HPDE6-E6E7 (cell line): ENCODE results near the gene ABLIM1.
A peak's percentile ranks its signal among the peaks of the same experiment; 100 is the strongest.
"Not testable (repeated sequence)": the region's sequence is repeated elsewhere in the genome, so short reads cannot be mapped to it uniquely, and the experiment has no call there.

Experiments
- DNase-seq: peaks from one replicate; pipeline ENCODE4 v3.0.0; 2011; ENCODE audit warnings: missing footprints; ENCODE audit errors: extremely low spot score

The ABLIM1 gene

DNA sequence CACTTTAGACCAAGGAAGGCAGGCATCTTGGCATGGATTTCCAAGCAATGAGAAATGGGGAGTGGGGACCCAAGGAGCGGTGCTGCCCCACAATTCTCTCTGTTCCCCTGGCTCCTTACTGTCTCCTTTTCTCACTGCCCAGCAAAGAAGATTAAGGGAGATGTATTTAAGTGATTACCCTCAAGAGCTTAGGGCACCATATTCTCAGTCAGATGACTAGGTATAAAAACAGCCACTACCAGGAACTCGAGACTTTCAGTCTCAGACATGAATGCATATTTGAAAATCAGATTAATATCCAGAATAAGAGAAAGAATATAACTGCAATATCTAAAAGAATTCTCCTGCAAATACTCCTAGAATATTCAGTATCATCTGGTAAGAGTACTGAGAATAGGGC is at the start of gene ABLIM1:
Gene ABLIM1, minus strand, starts transcription at position 101 of the 400 bp plus-strand sequence. Its CDS starts 75 bp downstream, at position 26.
- DNase-seq, result no peak

DNA sequence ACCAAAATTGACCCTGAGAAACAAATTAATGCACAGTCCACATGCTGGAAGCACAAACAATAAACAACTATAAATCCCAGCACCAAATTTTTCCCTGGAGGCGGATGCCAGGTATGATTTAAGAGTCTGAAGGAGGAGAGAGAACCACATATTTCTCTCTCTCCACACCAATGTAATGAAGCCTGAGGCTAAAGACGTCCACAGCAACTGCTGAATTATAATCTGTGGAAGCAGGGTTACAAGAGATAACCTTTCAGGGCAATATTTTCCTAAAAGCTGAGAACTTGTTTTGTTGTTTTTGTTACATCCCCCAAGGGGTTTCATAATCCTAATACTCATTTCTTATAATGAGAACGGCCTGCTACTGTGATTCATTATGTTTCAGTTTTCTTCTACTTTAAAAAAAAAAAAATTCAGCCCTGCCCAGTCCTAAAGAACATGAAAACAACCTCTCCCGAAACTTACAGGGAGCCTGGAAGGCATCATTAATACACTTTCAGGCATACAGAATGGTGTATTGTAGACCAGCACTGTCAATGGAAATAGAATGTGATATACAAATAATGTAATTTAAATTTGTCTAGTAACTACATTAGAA is 48.5 kb upstream of the ABLIM1 start:
- no peak for DNase-seq

GRCh38 chr10:114704679-114705078 is 46.6 kb upstream of the ABLIM1 start:
- no peak for DNase-seq

GRCh38 chr10:114703377-114704107 is 45.5 kb upstream of the ABLIM1 start:
- DNase-seq, result no peak

DNA sequence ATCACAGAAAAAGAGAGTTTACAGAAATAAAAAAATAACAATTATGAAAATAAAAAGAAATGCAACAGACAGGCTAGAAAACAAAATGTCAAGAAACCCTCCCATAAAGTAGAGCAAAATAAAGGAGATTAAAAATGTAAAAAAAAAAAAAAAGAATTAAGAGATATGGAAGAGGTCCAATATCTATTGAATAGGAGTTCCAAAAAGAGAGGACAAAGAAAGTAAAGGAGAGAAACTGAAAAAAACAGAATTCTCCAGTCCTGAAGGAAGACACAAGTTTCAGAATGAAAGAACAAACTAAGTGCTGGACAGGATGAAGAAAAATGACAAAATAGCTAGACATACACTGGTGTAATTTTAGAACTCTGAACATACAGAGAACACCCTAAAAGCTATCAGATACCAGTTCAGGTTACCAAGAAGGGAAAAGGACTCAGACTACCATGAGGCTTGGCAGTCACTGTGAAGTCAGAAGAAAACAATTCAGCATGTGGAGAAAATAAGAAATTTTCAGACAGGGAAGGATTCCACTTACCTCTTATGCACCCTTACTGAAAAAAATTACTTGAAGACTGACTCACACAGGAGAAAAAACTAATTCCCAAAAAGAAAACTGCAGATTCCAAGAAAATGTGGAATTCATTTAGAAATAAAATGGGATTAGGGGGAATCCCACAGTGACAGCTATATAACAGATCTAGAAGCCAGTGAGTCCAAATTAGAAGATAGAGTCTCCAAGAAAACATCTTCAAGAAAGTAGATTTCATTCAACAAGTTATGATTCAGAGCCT is 40.4 kb upstream of the ABLIM1 start:
- DNase-seq, result no peak

DNA sequence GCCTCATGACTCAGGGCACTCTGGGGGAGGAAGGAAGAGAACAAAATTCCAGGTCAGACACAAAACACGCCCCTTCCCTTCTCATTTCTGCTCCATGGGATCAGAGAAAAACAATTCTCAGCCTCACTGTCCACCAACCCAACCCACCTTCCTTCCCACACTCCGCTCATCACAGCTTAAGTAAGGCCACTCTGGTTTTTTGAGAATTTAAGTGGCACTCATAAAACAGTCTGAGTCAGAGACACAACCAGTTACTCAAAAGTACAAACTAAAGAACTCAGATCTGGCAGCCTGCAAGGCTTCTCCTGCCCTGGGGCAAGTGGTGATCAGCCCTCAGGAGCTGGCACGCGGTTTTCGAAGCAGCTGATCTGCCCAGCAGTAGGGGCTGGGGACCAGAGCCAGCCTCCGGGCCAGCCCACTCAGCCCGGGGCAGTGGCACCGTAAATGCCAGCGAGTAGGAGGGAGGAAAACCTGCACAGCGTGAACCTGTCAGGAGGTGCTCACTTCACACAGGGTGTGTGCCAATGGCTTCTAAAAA is 39.1 kb upstream of the ABLIM1 start:
- no peak for DNase-seq

DNA sequence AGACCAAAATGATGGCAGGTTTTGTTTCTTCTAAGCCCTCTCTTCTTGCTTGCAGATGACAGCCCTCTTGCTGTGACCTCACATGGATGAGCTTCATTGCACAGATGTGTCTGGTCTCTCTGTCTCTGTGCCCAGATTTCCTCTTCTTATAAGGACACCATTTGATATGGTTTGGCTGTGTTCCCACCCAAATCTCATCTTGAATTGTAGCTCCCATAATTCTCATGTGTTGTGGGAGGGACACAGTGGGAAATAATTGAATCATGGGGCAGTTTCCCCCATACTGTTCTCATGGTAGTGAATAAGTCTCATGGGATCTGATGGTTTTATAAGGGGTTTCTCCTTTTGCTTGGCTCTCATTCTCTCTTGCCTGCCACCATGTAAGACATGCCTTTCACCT is 38.2 kb upstream of the ABLIM1 start:
- not testable (repeated sequence) for DNase-seq

DNA sequence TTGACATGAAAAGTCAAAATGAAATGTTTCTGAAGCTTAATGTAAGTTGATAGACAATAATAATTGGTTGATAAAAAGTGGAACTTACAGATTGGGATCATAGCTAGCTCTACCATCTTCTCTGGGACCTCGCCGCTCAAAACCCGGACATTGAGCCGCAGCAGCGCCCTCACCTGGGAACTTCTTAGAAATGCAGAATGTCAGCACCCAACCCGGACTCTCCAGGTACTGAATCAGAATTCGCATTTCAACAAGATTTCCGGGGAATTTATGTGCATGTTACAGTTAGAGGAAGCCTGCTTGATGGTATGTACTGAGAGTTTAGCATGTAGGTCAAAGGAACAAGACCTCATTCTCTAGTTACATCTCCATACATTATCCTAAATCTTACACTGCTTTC is 36.7 kb upstream of the ABLIM1 start:
- DNase-seq, result no peak

DNA sequence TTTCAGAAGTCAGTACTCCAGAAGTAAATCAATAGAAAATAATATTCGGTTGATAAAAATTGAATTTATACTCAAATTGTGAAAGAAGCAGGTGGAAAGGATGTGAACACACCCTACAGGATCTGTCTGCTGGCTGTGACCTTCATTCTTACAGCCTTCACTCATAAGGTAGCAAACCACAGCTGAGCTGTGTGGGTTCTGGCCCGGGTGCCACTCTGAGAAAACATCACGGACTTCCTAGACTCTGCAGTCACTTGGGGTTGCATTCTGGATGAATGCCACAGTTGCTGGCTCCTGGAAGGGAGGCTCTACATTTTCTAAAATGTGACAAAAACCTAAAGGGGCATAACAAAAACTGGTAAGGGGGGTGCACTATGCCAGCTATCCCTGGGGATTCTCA is 36.0 kb upstream of the ABLIM1 start:
- no peak for DNase-seq

DNA sequence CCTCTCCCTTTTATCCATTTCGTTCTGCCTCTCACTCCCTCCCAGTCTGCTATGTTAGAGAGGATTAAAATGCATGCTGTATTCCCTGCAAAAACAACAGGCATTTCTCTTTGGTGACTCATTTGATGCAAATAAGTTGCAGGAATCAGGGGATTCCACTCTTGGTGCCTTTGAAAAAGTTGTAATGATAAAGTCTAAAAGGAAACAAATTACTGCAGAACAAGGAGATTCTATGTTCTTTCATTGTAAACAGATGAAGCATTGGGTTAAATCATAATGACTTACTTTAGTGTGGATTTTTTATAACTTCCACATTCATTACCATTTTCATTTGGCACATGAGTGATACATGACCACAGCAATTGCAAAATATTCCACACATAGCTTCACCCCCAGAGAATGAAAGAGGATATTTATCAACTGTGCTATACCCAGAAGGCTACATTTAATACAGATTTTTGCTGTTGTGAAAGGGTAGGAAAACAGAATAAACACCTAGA is 33.4 kb upstream of the ABLIM1 start:
- DNase-seq, result no peak

DNA sequence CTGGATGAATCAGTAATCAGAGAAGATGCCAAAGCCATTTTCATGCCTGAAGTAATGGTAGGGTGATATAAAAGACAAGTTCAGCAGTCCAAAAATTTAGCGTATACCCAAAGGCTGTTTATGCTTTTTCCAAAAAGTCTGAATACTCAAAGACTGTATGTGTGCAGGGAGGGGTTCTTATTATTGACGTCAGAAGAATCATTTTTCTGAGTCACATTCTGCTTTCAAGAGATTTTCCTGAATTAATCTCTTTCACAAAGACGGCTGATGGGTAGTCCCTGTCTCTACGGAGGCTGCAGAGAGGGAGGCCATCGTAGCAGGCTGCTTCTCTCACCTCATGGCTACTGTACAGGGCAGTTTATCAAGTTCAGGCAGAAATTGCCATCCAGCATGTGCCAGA is 30.7 kb upstream of the ABLIM1 start:
- no peak for DNase-seq

DNA sequence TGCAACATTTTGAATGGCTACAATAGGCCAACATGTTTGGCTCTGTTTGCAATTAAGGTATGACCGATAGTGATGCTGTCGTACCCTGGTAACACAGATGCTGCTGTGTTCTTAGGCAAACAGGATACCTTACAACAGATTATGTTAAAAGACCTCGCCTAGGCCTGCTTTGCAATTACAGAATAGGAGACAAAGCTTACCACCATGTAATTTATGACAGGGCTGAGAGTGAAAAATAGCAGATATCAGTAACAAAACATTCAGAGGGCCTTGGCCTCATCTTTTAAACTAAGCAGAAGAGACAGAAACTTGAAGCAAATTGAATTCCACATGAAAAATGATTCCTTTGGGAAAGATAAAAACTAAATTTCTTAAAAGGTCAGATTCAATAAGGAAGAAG is 29.4 kb upstream of the ABLIM1 start:
- DNase-seq, result no peak

DNA sequence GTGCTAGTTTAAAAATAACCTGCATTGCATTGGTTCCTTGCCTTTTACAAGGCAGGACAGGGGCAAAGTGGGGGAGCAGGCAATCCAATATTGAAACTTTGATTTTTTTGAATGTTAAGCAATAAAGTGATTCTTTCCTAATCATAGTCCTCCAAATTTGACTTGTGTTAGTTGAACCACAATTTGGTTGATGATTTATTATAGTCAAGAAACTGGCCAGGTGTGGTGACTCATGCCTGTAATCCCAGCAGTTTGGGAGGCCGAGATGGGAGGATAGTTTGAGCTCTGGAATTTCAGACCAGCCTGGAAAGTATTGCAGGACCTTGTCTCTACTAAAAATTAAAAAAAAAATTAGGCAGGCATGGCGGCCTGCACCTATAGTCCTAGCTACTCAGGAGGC is 27.9 kb upstream of the ABLIM1 start:
- no peak for DNase-seq

- no peak for DNase-seq
These were observed 27.4 kb upstream of the ABLIM1 start for GRCh38 chr10:114685456-114685855.

- no peak for DNase-seq
These were observed 26.7 kb upstream of the ABLIM1 start for GRCh38 chr10:114684822-114685209.

DNA sequence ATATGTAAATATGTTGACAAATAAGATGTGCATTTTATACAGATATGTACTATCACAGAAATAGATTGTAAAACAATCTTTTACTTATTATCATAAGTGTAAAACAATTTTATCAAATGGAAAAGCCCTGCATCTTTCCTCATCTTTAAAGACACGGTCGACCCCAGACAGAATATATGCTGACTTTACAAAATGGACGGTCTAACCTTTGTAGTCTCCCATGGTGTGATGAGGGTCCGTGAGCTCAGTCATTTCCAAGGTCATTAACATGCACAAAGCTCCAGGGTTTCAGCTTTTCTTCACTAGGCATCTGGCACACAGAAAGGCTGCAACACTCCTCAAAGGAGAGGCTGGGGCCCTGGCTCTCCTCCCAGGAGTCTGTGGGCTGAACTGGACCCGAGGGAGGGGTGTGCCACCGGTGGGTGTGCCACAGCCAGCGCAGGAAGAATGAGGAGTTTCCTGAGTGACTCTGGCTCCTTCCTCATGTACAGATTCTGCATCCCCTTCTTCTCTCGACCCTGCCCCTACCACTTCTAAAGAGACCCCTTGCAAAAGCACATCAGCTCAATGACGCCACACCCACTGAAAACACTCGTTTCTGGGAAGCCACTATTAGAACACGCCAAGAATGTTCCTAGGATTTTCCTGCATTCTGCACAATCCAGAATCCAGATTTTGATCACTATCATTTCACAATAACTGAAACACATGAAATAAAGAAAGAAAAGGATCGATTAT is 26.2 kb upstream of the ABLIM1 start:
- DNase-seq, result peak; percentile 39

GRCh38 chr10:114683593-114683992 is 25.5 kb upstream of the ABLIM1 start:
- no peak for DNase-seq

DNA sequence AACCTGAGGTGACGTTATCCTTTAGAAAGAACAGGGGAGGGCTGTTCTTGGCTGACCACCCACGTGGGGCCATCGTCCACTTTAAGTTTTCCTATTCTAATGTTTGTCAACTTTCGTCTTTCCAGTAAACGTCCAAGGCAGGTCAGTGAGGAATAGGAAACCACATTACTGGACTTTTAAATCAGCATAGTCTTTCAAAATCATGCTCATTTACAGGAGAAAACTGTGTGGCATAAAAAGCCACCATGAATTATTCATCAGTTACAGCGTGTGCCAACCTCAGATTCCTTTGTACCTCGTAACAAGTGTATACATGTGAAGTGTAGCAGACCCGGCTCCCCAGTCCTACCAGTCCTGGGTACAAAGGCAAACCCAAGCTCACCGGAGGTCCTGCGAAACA is 25.1 kb upstream of the ABLIM1 start:
- DNase-seq, result peak; percentile 34

GRCh38 chr10:114682532-114682931 is 24.5 kb upstream of the ABLIM1 start:
- DNase-seq, result no peak

- no peak for DNase-seq
These were observed 24.0 kb upstream of the ABLIM1 start for GRCh38 chr10:114682121-114682520.

DNA sequence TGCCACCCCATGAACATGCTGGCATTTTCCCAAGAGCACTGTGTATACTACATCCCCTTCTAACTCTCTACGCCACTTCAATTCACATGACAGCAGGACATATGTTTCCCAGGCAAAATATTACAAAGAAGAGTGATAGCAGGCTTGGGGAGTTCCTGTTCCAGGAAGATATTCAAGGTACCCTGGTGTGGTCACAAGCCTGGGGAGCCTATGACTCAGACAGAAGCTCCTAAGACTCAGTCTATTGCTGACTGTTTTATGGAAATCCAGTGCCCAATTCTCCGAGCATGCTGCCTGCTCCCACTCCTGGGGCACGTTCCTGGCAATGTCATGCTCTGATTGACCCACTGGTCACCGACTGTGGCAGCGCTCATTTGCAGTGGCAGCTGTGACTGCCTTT is 23.5 kb upstream of the ABLIM1 start:
- peak; percentile 32 for DNase-seq
